Rectal smooth muscle tissue (tissue), 1 donor: ENCODE measurements around the gene VPREB3.

ENCODE experiments used
- H3K27ac ChIP-seq: one replicate; pipeline ENCODE4 v1.7.0; 2013; ENCODE audit warnings: low read depth, low read length, inconsistent platforms
- H3K27me3 ChIP-seq: one replicate; pipeline ENCODE4 v1.7.0; 2013; ENCODE audit warnings: low read length; ENCODE audit not compliant: control insufficient read depth, insufficient read depth
- H3K36me3 ChIP-seq: one replicate; pipeline ENCODE4 v1.7.0; 2013; ENCODE audit warnings: low read length; ENCODE audit not compliant: control insufficient read depth, insufficient read depth
- H3K4me1 ChIP-seq: one replicate; pipeline ENCODE4 v1.7.0; 2013; ENCODE audit warnings: low read length; ENCODE audit not compliant: control insufficient read depth, insufficient read depth
- H3K4me3 ChIP-seq: one replicate; pipeline ENCODE4 v1.7.0; 2013; ENCODE audit warnings: low read length
- H3K9ac ChIP-seq: one replicate; pipeline ENCODE4 v1.7.0; 2013; ENCODE audit warnings: low read length

Gene VPREB3

GRCh38 chr22:23754220-23754919 is at the start of gene VPREB3:
VPREB3 (minus strand) TSS chr22:23754425; CDS start chr22:23754363, 62 bp downstream.
- H3K27me3 ChIP-seq: no peaks in the 10 kb centered on the region
- no peak within 1 kb of the TSS for H3K9ac ChIP-seq
- H3K27ac ChIP-seq: no peak within 1 kb of the TSS
- H3K4me3 ChIP-seq: no peak within 1 kb of the TSS
- H3K36me3 ChIP-seq: no peaks in the 10 kb centered on the region
- no peaks in the 10 kb centered on the region for H3K4me1 ChIP-seq

- Histone ChIP-seq H3K27ac (no peak overlapping the region), H3K9ac (no peak overlapping the region), H3K36me3 (peaks cover 46% of the 10 kb centered on the region), H3K4me3 (no peak overlapping the region), H3K4me1 (no peaks in the 10 kb centered on the region), H3K27me3 (no peaks in the 10 kb centered on the region)
Observed at GRCh38 chr22:23803001-23803819, 49.0 kb upstream of the VPREB3 start.

GRCh38 chr22:23801886-23802377 is 47.7 kb upstream of the VPREB3 start:
- Histone ChIP-seq H3K27ac (no peak overlapping the region), H3K27me3 (no peaks in the 10 kb centered on the region), H3K9ac (no peak overlapping the region), H3K36me3 (peaks cover 46% of the 10 kb centered on the region), H3K4me1 (no peaks in the 10 kb centered on the region), H3K4me3 (no peak overlapping the region)

- no peaks in the 10 kb centered on the region for H3K27me3 ChIP-seq
- no peaks in the 10 kb centered on the region for H3K4me1 ChIP-seq
- no peak overlapping the region for H3K27ac ChIP-seq
- H3K4me3 ChIP-seq: no peak overlapping the region
- H3K36me3 ChIP-seq: peaks cover 46% of the 10 kb centered on the region
- H3K9ac ChIP-seq: no peak overlapping the region
Observed at GRCh38 chr22:23801238-23801821, 47.1 kb upstream of the VPREB3 start.

GRCh38 chr22:23800297-23801237 is 46.3 kb upstream of the VPREB3 start:
- Histone ChIP-seq H3K27ac (no peak overlapping the region), H3K4me3 (no peak overlapping the region), H3K36me3 (peaks cover 41% of the 10 kb centered on the region), H3K27me3 (no peaks in the 10 kb centered on the region), H3K4me1 (no peaks in the 10 kb centered on the region), H3K9ac (no peak overlapping the region)

- no peak overlapping the region for H3K9ac ChIP-seq
- peaks cover 30% of the 10 kb centered on the region for H3K36me3 ChIP-seq
- H3K27me3 ChIP-seq: no peaks in the 10 kb centered on the region
- no peak overlapping the region for H3K4me3 ChIP-seq
- peaks cover 3% of the 10 kb centered on the region for H3K4me1 ChIP-seq
- no peak overlapping the region for H3K27ac ChIP-seq
Observed at GRCh38 chr22:23796461-23796860, 42.2 kb upstream of the VPREB3 start.

GRCh38 chr22:23793326-23793725 is 39.1 kb upstream of the VPREB3 start:
- Histone ChIP-seq H3K4me1 (peaks cover 10% of the 10 kb centered on the region), H3K27me3 (no peaks in the 10 kb centered on the region), H3K4me3 (no peak overlapping the region), H3K27ac (no peak overlapping the region), H3K36me3 (peaks cover 18% of the 10 kb centered on the region), H3K9ac (no peak overlapping the region)

GRCh38 chr22:23791738-23792645 is 37.8 kb upstream of the VPREB3 start:
- Histone ChIP-seq H3K27me3 (no peaks in the 10 kb centered on the region), H3K4me1 (peaks cover 16% of the 10 kb centered on the region), H3K4me3 (no peak overlapping the region), H3K27ac (peak overlapping the region; percentile 11), H3K36me3 (peaks cover 18% of the 10 kb centered on the region), H3K9ac (no peak overlapping the region)

GRCh38 chr22:23790819-23791737 is 36.9 kb upstream of the VPREB3 start:
- peak overlapping the region; percentile 11 for H3K27ac ChIP-seq
- peaks cover 18% of the 10 kb centered on the region for H3K36me3 ChIP-seq
- no peak overlapping the region for H3K4me3 ChIP-seq
- no peaks in the 10 kb centered on the region for H3K27me3 ChIP-seq
- H3K9ac ChIP-seq: no peak overlapping the region
- H3K4me1 ChIP-seq: peaks cover 21% of the 10 kb centered on the region

GRCh38 chr22:23789638-23790037 is 35.4 kb upstream of the VPREB3 start:
- no peak overlapping the region for H3K27ac ChIP-seq

More at GRCh38 chr22:23789638-23790037, 35.4 kb upstream of the VPREB3 start:
- no peak overlapping the region for H3K4me3 ChIP-seq
- H3K36me3 ChIP-seq: peaks cover 18% of the 10 kb centered on the region
- H3K27me3 ChIP-seq: no peaks in the 10 kb centered on the region
- H3K9ac ChIP-seq: no peak overlapping the region
- H3K4me1 ChIP-seq: peaks cover 26% of the 10 kb centered on the region
